ENCODE data around the gene ROCK2. TPM values are rescaled to one million over a fixed set of nuclear protein-coding genes. Genes with fewer than 3 reads are reported as not detected.

The ROCK2 gene
- total and polyA plus RNA-seq, 9 of the 15 experiments (the other 6 are each of a cell fraction or from before 2014, with no cell fraction given) = 4.9 to 30.6 (median 14.3) TPM

- no peak overlapping the region for H3K9ac ChIP-seq (ENCODE audit: insufficient read depth in 1 of 2, low read depth in 2 of 2, low read length in 2 of 2)
- intact Hi-C loops (cut with micrococcal nuclease) = no loop called here
- H3K4me3 ChIP-seq = no peak overlapping the region
- DNase-seq (ENCODE audit: extremely low read depth in 1 of 4, low spot score in 3 of 4) (no peak), FAIRE-seq (no peak), ATAC-seq (no peak)
- 0 out of 2 replicates have a peak, but pooled peaks cover 2% of the 10 kb centered on the region for H4K20me1 ChIP-seq (replicated peaks; ENCODE audit: control insufficient read depth, insufficient read depth, low read length)
- no peak overlapping the region for H2AFZ ChIP-seq (ENCODE audit: low read depth, low read length)
- WGBS (ENCODE audit: insufficient coverage, low coverage, missing lambda C conversion rate) = 88% methylated on average over 2 of the region's 2 CpGs
- ChIA-PET POLR2A (interaction anchor here (0.8 to 1.1 kb wide), 2 partner anchors 15 to 17 kb away, joined by 3 to 4 read pairs; no protein-coding TSS in a partner anchor), CTCF (ENCODE audit: low intra/inter-chr PET ratio) (no interaction called here)
- peaks cover 0 to 3% of the 10 kb centered on the region in 2 experiments; a peak in 1 of 5 replicates for H3K4me1 ChIP-seq (replicated peaks in 1 of 2; ENCODE audit: control insufficient read depth in 2 of 2, insufficient read depth in 2 of 2, low read length in 2 of 2)
- no peaks in the 10 kb centered on the region for H3K9me3 ChIP-seq (replicated peaks; ENCODE audit: control insufficient read depth, insufficient read depth, low read depth, low read length)
- H3K4me2 ChIP-seq (ENCODE audit: insufficient read depth, low read length) = no peak overlapping the region
- H3K27ac ChIP-seq (ENCODE audit: extremely low read depth, low read depth, low read length) = no peak overlapping the region
- TF ChIP-seq NONO (IDR thresholded peaks at IDR 0.05; ENCODE audit: low read depth in 2 of 2, low read length in 1 of 2) (no peak), THAP12 (CRISPR knock-in tag; IDR thresholded peaks at IDR 0.05) (no peak), RUNX1 (IDR thresholded peaks at IDR 0.05; ENCODE audit: low read depth) (no peak), ETV6 (IDR thresholded peaks at IDR 0.05; ENCODE audit: borderline replicate concordance in 1 of 2, low read depth in 2 of 2, low read length in 1 of 2) (no peak), ETV6 (CRISPR knock-in tag; IDR thresholded peaks at IDR 0.05; ENCODE audit: borderline replicate concordance) (no peak), MAFG (tag; conservative IDR thresholded peaks at IDR 0.05) (no peak), ATF6 (CRISPR knock-in tag; IDR thresholded peaks at IDR 0.05) (no peak), POU5F1 (IDR thresholded peaks at IDR 0.05; ENCODE audit: borderline replicate concordance, low read depth, low read length, partially characterized antibody) (no peak), ZBTB17 (CRISPR knock-in tag; IDR thresholded peaks at IDR 0.05) (no peak), ZNF124 (CRISPR knock-in tag; IDR thresholded peaks at IDR 0.05) (no peak), TOE1 (IDR thresholded peaks at IDR 0.05; ENCODE audit: borderline replicate concordance) (no peak), TOE1 (CRISPR knock-in tag; IDR thresholded peaks at IDR 0.05; ENCODE audit: borderline replicate concordance, low read depth) (no peak), ZNF239 (CRISPR knock-in tag; IDR thresholded peaks at IDR 0.05) (no peak)
- peaks cover 4% of the 10 kb centered on the region for H3K9me1 ChIP-seq (ENCODE audit: control insufficient read depth, insufficient read depth, low read length)
- H3K27me3 ChIP-seq (ENCODE audit: control insufficient read depth in 2 of 2, insufficient read depth in 2 of 2, low read length in 2 of 2) = no peaks in the 10 kb centered on the region
- peaks cover 7% of the 10 kb centered on the region; the same call in 1 of the 3 replicates for H3K36me3 ChIP-seq (ENCODE audit: control insufficient read depth, insufficient read depth, low read length)
- peaks cover 9% of the 10 kb centered on the region; the same call in 2 of the 3 replicates for H3K79me2 ChIP-seq (ENCODE audit: control insufficient read depth, insufficient read depth, low read length)
- BruUV-seq (replicated peaks) = no TSS peak
- in situ Hi-C loops (cut with MboI) = no loop called here
Measured at GRCh38 chr2:11254100-11254536, 90.3 kb downstream of the ROCK2 start.
